Mucosa of stomach (tissue), 1 donor: Measurements from ENCODE around the gene EDN2.

Source experiments
- H3K27me3 ChIP-seq: one replicate; pipeline ENCODE4 v1.7.0; 2013; ENCODE audit warnings: mild to moderate bottlenecking, low read length; ENCODE audit not compliant: control insufficient read depth, insufficient read depth
- H3K36me3 ChIP-seq: one replicate; pipeline ENCODE4 v1.7.0; 2013; ENCODE audit warnings: low read length; ENCODE audit not compliant: control insufficient read depth, insufficient read depth
- H3K4me1 ChIP-seq: one replicate; pipeline ENCODE4 v1.7.0; 2013; ENCODE audit warnings: mild to moderate bottlenecking, low read length; ENCODE audit not compliant: control insufficient read depth, insufficient read depth
- H3K4me3 ChIP-seq: one replicate; pipeline ENCODE4 v1.7.0; 2013; ENCODE audit warnings: low read length
- H3K9ac ChIP-seq: one replicate; pipeline ENCODE4 v1.7.0; 2013; ENCODE audit warnings: mild to moderate bottlenecking, low read length, moderate library complexity
- H3K9me3 ChIP-seq: one replicate; pipeline ENCODE4 v1.7.0; 2013; ENCODE audit warnings: mild to moderate bottlenecking, low read length, moderate library complexity; ENCODE audit not compliant: control insufficient read depth
- donor health status: Pancreatic carcinoma.

Gene EDN2

GRCh38 chr1:41524676-41525675 is 40.5 kb upstream of the EDN2 start:
- Histone ChIP-seq H3K9ac (no peak overlapping the region), H3K4me1 (no peaks in the 10 kb centered on the region), H3K27me3 (no peaks in the 10 kb centered on the region), H3K36me3 (no peaks in the 10 kb centered on the region), H3K9me3 (no peaks in the 10 kb centered on the region), H3K4me3 (no peak overlapping the region)

GRCh38 chr1:41523949-41524675 is 39.6 kb upstream of the EDN2 start:
- H3K36me3 ChIP-seq = no peaks in the 10 kb centered on the region
- no peaks in the 10 kb centered on the region for H3K4me1 ChIP-seq
- no peaks in the 10 kb centered on the region for H3K27me3 ChIP-seq
- H3K4me3 ChIP-seq = no peak overlapping the region
- H3K9ac ChIP-seq = no peak overlapping the region
- H3K9me3 ChIP-seq = no peaks in the 10 kb centered on the region

- no peaks in the 10 kb centered on the region for H3K27me3 ChIP-seq
- H3K36me3 ChIP-seq = no peaks in the 10 kb centered on the region
- no peak overlapping the region for H3K4me3 ChIP-seq
- H3K9me3 ChIP-seq = no peaks in the 10 kb centered on the region
- H3K4me1 ChIP-seq = no peaks in the 10 kb centered on the region
- no peak overlapping the region for H3K9ac ChIP-seq
Observed at GRCh38 chr1:41523071-41523470, 38.6 kb upstream of the EDN2 start.

DNA sequence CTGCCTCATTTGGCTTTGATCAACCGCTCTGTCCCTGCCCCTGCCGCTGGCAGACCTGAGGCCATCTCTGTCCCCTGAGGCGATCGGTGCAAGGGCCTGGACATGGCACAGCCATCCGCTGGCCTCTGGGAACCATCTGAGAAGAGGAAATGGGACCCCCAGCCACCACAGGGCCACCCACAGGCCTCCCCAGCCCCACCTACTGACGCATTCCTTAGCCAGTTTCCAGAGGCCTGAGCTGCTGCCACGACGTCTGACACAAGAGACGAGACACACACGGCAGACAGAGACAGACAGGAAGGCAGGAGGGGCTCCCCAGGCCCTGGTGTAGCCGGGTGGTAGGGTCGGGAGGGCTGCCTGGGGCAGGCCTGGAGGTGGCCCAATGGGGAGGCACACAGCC is 37.3 kb upstream of the EDN2 start:
- Histone ChIP-seq H3K9me3 (no peaks in the 10 kb centered on the region), H3K27me3 (no peaks in the 10 kb centered on the region), H3K4me3 (no peak overlapping the region), H3K36me3 (no peaks in the 10 kb centered on the region), H3K9ac (no peak overlapping the region), H3K4me1 (peaks cover 4% of the 10 kb centered on the region)

GRCh38 chr1:41520951-41521752 is 36.7 kb upstream of the EDN2 start:
- H3K9me3 ChIP-seq = no peaks in the 10 kb centered on the region
- no peaks in the 10 kb centered on the region for H3K36me3 ChIP-seq
- H3K9ac ChIP-seq = no peak overlapping the region
- H3K4me1 ChIP-seq = peaks cover 10% of the 10 kb centered on the region
- no peaks in the 10 kb centered on the region for H3K27me3 ChIP-seq
- H3K4me3 ChIP-seq = no peak overlapping the region

- Histone ChIP-seq H3K4me3 (no peak overlapping the region), H3K36me3 (no peaks in the 10 kb centered on the region), H3K4me1 (peaks cover 25% of the 10 kb centered on the region), H3K9ac (no peak overlapping the region), H3K9me3 (no peaks in the 10 kb centered on the region), H3K27me3 (no peaks in the 10 kb centered on the region)
Observed at GRCh38 chr1:41519667-41520066, 35.2 kb upstream of the EDN2 start.

GRCh38 chr1:41518471-41518870 is 34.0 kb upstream of the EDN2 start:
- no peaks in the 10 kb centered on the region for H3K27me3 ChIP-seq
- no peaks in the 10 kb centered on the region for H3K9me3 ChIP-seq
- no peak overlapping the region for H3K4me3 ChIP-seq
- no peaks in the 10 kb centered on the region for H3K36me3 ChIP-seq
- H3K4me1 ChIP-seq = peaks cover 37% of the 10 kb centered on the region
- H3K9ac ChIP-seq = no peak overlapping the region

- Histone ChIP-seq H3K4me1 (peaks cover 47% of the 10 kb centered on the region), H3K4me3 (no peak overlapping the region), H3K9me3 (no peaks in the 10 kb centered on the region), H3K27me3 (no peaks in the 10 kb centered on the region), H3K36me3 (no peaks in the 10 kb centered on the region), H3K9ac (no peak overlapping the region)
Observed at GRCh38 chr1:41517062-41517438, 32.6 kb upstream of the EDN2 start.

- Histone ChIP-seq H3K27me3 (no peaks in the 10 kb centered on the region), H3K9me3 (no peaks in the 10 kb centered on the region), H3K4me1 (peaks cover 52% of the 10 kb centered on the region), H3K9ac (peak overlapping the region; percentile 56), H3K36me3 (no peaks in the 10 kb centered on the region), H3K4me3 (peak overlapping the region; percentile 20)
Observed at GRCh38 chr1:41516168-41517061, 31.9 kb upstream of the EDN2 start.

DNA sequence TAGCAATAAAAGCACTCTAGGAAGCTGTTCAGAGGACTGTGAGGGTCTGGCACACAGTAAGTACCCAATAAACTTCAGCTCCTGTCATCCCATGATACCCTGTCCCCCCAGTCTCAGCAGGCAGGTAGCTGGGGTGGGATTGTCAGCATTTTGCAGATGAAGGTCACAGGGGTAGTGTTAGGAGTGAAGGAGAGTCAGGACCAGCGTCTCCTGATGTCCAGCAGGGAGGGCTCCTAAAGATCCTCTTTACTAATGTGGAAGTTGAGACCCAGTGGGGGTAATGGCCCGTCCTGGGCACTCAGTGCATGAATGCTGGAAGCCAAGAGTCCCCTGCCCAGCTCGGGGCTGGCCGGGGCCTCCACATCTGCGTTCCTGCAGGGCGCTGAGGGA is 31.3 kb upstream of the EDN2 start:
- H3K4me3 ChIP-seq = no peak overlapping the region
- H3K36me3 ChIP-seq = no peaks in the 10 kb centered on the region
- H3K9ac ChIP-seq = peak overlapping the region; percentile 22
- no peaks in the 10 kb centered on the region for H3K9me3 ChIP-seq
- H3K4me1 ChIP-seq = peaks cover 52% of the 10 kb centered on the region
- H3K27me3 ChIP-seq = no peaks in the 10 kb centered on the region

- Histone ChIP-seq H3K9me3 (no peaks in the 10 kb centered on the region), H3K27me3 (no peaks in the 10 kb centered on the region), H3K4me3 (no peak overlapping the region), H3K9ac (no peak overlapping the region), H3K4me1 (peaks cover 52% of the 10 kb centered on the region), H3K36me3 (no peaks in the 10 kb centered on the region)
Observed at GRCh38 chr1:41515131-41515678, 30.7 kb upstream of the EDN2 start.
